ENCODE results near the gene FRRS1.

GRCh38 chr1:99682291-99682751, 84.1 kb downstream of the FRRS1 start:
- no peak for TF ChIP-seq CTCF (IDR thresholded peaks at IDR 0.05; ENCODE audit: low read depth, low read length)
- TF ChIP-seq EZH2phosphoT487 (IDR thresholded peaks at IDR 0.05; ENCODE audit: low read depth): no peak

Data from OCI-LY3 (cell line).